Measurements from ENCODE around the gene SOS2.

DNA sequence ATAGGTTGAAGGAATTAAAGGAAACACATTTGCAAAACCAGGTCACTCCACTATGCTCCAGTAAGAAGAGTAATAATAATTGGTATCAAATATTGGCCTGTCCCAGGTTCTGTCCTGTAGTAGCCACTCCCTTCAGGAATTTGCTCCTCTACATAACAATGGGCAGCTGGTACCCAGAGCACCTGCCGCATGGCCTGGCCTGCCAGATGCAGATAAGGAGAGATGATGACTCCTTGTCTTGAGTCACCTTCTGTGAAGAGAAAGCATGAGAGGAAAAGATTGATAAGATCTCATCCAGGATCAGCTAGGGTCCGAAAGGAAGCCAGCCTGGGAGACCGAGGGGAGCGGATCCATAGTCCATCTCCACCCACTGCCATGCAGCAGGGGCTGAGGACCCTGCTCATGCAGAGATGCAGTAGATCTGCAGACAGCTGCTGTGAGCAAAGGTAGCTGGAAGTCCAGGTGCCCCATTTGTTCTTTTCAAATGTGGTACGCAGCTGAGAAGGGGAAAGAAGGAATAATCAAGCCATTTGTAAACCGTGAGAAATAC lies 139.3 kb downstream of the SOS2 start:
- TF ChIP-seq, protein P1, sequence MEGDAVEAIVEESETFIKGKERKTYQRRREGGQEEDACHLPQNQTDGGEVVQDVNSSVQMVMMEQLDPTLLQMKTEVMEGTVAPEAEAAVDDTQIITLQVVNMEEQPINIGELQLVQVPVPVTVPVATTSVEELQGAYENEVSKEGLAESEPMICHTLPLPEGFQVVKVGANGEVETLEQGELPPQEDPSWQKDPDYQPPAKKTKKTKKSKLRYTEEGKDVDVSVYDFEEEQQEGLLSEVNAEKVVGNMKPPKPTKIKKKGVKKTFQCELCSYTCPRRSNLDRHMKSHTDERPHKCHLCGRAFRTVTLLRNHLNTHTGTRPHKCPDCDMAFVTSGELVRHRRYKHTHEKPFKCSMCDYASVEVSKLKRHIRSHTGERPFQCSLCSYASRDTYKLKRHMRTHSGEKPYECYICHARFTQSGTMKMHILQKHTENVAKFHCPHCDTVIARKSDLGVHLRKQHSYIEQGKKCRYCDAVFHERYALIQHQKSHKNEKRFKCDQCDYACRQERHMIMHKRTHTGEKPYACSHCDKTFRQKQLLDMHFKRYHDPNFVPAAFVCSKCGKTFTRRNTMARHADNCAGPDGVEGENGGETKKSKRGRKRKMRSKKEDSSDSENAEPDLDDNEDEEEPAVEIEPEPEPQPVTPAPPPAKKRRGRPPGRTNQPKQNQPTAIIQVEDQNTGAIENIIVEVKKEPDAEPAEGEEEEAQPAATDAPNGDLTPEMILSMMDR (IDR thresholded peaks at IDR 0.05): no peak
- TF ChIP-seq POLR2A (IDR thresholded peaks at IDR 0.05): no peak
